AG09319 (cell line): ENCODE results near the gene IP6K1.
A peak's percentile ranks its signal among the peaks of the same experiment; 100 is the strongest.

Experiments
- DNase-seq: peaks from one replicate; pipeline ENCODE4 v3.0.0-alpha.2; 2010; ENCODE audit warnings: low read depth; ENCODE audit errors: extremely low read depth
- CTCF ChIP-seq: IDR thresholded peaks from 2 replicates; pipeline ENCODE4 v1.5.1; 2011; ENCODE audit warnings: low read depth, mild to moderate bottlenecking, inconsistent platforms, low read length, moderate library complexity

Gene IP6K1

GRCh38 chr3:49806850-49807249 lies 20.5 kb upstream of the IP6K1 start:
- no peak for DNase-seq
- no peak for TF ChIP-seq CTCF

DNA sequence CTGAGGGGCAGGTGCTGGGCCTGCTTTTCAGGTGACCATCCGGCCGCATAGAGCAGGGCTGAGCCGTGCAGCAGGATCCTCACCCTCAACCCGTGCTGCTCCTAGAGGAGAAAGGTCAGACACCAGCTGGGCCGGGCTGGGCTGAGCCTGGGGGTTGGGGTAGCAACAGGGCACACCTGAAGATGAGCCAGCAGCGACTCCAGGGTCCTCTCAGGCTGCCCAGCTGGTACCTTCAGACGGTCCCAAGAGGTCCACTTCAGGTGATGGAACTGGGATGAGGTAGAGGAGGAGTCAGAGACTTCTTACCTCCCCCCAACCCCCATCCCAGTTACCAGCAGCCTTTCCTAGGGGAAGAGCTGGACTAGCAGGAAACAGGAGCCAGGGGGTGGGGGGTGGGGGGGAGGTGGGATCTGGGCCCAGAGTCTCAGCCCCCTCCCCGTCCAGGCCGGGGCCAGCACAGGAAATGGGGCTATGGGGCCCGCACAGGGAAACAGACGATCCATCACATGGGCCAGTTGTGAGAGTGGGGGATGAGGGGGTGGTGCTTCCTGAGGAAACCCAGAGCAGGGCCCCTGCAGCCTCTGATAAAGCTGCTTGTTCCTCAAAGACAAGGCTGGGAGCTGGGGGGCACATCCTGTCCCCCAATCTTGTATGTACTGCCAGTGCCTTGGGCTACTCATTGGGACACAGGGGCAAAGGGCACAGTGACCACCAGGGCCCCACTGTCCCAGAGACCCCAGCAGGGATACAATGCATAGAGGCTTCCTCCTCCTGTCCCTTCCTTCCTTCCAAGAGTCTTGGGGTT lies 19.8 kb upstream of the IP6K1 start:
- DNase-seq: no peak
- TF ChIP-seq CTCF: no peak

DNA sequence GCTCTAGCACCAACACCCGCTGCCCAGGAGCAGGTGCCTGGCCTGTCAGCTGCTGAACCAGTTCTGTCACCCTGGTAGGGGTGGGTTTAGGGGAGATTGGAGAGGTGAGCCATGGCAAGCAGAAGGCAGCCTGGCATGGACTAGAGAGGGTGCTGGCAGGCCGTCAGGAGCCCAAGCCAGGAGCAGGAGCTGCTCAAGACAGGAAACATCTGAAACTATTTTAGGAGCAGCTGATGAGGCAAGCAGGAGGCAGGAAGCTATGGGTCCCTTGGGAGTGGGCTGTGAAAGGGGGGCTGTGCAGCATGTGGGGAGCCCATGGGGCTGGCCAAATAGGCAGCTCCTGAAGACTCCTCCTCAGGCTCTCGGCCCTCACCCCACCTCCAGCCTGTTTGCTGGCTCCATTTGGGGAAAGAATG lies 19.0 kb upstream of the IP6K1 start:
- no peak for TF ChIP-seq CTCF
- peak; percentile 89 for DNase-seq

DNA sequence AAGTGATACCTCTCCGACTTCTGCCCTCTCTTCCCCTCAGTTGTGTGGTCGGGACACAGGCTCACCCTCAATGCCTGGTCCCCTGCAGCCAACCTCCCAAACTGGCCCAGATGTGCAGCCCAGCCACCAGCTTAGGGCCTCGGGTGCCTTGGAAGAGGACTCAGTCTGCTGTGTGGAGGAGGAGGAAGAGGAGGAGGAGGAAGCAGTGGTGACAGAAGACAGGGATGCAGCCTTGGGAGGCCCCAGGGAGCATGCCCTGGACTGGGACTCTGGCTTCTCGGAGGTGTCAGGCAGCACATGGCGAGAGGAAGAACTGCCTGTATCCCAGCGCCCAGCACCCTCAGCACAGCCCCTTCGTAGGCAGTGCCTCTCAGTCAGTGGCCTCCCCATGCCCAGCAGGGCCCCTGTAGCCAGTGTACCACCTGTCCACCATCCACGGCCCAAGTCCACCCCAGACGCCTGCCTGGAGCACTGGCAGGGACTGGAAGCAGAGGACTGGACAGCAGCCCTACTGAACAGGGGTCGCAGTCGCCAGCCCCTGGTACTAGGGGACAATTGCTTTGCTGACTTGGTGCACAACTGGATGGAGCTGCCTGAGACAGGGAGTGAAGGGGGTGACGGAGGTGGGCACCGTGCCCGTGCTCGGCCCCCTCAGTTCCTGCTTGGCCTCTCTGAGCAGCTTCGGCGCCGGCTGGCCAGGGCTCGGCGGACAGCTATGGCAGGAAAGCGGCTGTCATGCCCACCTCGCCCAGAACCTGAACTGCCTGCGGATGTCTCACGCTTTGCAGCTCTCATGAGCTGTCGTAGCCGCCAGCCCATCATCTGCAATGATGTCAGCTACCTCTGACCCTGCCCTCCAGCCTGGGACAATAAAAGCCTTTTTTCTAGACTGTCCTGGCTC lies 18.0 kb upstream of the IP6K1 start:
- TF ChIP-seq CTCF: no peak
- no peak for DNase-seq

DNA sequence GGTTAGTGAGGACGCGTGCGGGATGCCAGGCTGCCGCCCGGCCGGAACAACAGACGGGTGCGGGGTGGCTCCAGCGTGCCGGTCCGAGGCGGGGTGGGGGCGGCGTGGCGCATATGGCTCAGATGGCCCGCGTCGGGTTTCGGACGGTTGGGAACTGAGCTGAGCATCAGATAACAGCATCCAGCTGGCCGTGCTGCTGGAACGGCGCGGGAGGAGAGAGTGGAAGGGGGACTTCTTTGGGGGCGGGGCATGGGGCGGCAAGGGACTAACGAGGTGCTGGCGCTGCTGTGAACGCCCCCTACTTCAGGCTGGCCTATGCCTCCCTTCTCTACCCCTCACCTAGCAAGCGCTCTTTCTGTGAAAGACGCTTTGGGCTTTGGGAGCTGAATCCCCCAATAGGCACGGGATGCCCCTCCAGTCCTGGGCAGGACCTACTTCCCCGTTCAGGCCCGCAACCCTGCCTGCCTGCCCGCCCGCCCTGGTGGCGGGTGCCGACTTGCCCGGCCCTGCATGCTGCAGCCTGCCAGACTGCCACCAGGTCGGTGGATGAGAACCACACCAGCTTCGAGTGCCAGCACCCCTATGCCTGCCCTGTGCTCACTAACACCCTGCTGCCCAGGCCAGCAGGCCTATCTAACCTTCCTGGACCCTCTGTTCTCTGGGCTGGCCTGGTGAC lies 17.3 kb upstream of the IP6K1 start:
- no peak for TF ChIP-seq CTCF
- DNase-seq: peak; percentile 46

DNA sequence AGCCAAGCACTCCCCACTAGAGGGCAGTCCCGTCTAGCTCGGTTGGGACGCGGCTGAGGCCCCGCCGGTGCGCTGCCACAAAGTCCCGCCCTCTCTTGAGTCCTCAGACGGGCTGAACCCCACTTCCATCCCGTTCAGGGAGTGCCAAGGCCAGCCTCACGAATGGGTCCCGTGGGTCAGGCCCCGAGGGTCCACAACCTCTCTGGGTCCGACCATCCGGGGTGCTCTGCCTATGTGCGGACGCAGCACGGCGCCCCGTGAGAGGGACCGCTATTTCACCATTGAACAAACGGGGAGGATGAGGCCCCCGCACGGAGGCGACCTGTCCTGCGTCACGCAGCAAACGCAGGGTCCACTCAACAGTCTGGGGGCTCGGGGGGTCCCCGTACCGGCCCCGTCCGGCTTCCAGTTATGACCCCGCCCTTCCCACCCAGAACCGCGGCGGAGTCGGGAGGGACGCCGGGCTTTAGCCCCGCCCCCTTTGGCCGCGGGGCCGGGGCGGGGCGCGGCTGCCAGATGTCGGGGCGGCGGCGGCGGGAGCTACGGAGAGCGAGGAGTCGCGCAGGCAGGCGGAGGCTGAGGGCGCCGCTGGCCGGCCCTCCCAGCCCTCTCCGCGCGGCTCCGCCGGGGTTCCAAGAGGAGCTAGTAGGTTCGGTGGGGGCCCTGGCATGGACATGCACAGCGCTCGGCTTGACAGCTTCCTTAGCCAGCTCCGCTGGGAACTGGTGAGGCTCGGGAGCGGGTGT lies 16.6 kb upstream of the IP6K1 start, which contains the start of gene INKA1:
INKA1 (plus strand) TSS at position 543 of the 746 bp plus-strand sequence; CDS start at position 675, 132 bp downstream.
- DNase-seq: peak; percentile 62

More for the DNA sequence above, 16.6 kb upstream of the IP6K1 start, which contains the start of gene INKA1:
- peak; percentile 85 for TF ChIP-seq CTCF
